ENCODE data around the gene PDE6H.

DNA sequence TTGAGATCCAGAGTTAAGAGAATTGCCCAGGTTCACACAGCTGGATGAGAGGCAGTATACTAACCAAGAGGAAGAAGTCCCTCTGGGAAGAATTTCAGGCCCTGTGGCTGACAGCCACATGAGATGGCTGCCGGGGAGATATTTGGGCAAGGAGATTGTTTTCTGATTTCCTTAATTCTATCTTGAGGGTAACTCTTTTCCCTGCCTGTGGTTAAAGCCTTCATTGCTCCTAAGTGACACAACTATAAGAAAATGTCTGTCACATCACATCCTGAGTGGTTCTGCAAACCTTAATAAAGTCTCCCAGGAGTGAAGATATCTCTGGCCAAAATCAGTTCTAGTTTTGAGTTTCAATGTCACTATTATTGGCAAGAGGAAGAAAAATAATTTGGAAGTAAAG lies 21.0 kb upstream of the PDE6H start:
- TF ChIP-seq, protein P1, sequence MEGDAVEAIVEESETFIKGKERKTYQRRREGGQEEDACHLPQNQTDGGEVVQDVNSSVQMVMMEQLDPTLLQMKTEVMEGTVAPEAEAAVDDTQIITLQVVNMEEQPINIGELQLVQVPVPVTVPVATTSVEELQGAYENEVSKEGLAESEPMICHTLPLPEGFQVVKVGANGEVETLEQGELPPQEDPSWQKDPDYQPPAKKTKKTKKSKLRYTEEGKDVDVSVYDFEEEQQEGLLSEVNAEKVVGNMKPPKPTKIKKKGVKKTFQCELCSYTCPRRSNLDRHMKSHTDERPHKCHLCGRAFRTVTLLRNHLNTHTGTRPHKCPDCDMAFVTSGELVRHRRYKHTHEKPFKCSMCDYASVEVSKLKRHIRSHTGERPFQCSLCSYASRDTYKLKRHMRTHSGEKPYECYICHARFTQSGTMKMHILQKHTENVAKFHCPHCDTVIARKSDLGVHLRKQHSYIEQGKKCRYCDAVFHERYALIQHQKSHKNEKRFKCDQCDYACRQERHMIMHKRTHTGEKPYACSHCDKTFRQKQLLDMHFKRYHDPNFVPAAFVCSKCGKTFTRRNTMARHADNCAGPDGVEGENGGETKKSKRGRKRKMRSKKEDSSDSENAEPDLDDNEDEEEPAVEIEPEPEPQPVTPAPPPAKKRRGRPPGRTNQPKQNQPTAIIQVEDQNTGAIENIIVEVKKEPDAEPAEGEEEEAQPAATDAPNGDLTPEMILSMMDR (conservative IDR thresholded peaks at IDR 0.05; ENCODE audit: low read depth, low read length) = no peak
- no peak for TF ChIP-seq EZH2 (IDR thresholded peaks at IDR 0.05; ENCODE audit: borderline replicate concordance, low read depth, low read length, poor library complexity, severe bottlenecking)

Measured in A673 (cell line).